NCI-H146 treated with DMSO at 0.1 percent for 48 hours (cell line): ENCODE results near the gene LRRC75A.
"Not testable (repeated sequence)": the region's sequence is repeated elsewhere in the genome, so short reads cannot be mapped to it uniquely, and the experiment has no call there.

Source experiments
- DNase-seq: peaks from one replicate; lab custom pipeline; 2025; ENCODE audit not compliant: unreplicated experiment; lab: John Stamatoyannopoulos, UW

Gene LRRC75A, protein sequence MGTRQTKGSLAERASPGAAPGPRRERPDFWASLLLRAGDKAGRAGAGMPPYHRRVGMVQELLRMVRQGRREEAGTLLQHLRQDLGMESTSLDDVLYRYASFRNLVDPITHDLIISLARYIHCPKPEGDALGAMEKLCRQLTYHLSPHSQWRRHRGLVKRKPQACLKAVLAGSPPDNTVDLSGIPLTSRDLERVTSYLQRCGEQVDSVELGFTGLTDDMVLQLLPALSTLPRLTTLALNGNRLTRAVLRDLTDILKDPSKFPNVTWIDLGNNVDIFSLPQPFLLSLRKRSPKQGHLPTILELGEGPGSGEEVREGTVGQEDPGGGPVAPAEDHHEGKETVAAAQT

DNA sequence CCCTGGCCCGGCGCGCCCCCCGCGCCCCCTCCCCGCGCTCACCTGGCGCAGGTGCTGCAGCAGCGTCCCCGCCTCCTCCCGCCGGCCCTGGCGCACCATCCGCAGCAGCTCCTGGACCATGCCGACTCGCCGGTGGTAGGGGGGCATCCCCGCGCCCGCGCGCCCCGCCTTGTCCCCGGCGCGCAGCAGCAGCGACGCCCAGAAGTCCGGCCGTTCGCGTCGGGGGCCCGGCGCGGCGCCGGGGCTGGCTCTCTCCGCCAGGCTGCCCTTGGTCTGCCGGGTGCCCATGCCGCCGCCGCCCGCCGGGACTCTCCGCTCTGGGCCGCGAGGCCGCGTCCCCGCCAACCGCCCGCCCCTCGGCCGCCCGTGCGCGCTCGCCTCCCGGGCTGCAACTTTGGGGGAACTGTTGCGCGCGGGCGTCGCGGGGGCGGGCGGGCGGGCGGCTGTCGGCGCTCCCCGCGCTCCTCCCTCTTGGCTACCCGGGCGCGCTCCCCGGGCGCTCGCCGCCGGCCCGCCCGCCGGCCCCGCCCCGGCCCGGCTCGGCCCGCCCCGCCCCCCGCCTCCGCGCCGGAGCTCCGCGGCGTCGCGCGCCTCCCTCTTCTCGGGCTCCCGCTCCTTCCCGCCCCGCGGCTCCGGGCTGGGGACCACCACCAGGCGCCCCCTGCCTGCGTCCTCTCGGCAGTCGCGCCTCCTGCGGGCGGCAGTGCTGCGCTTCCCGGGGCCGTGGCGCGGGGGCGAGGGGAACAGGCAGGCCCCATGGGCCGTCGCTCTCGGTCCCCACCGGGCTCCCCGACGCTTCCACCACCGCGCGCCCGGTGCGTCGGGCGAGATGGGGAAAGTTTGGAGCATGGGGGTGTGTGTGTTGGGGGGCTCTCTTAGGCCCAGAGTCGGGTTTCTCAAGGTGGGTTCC lies at the start of gene LRRC75A:
Gene LRRC75A (minus strand): TSS at position 491 of the 910 bp plus-strand sequence. CDS start 203 bp downstream, at position 288.
- DNase-seq: peak; percentile 11

DNA sequence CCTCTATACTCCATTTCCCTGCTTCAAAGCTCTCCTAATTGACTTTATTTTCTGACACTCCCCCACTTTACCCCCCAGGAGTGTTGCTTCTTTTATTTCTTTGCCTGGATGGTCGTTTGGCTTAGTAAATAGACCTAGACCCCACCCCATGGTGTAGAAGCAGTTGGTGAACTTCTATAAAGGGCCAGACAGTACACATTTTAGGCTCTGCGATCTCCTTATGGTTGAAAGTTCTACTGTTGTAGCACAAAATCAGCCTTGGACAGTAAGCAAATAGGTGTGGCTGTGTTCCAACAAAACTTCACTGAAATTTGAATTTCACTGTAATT lies 45.1 kb upstream of the LRRC75A start:
- no peak for DNase-seq

DNA sequence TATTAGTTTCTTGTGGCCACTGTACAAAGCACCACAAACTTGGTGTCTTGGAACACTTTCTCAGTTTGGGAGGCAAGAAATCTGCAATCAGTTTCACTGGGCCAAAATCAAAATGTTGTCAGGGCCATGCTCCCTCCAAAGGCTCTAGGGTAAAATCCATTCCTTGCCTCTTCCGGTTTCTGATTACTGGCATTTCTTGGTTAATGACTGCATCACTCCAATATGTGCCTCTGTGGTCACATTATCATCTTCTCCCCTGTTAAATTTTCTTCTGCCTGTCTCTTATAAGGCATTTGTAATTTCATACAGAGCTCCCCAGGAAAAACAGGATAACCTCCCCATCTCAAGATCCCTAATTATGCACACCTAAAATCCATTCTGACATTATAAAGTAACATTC lies 42.2 kb upstream of the LRRC75A start:
- no peak for DNase-seq

DNA sequence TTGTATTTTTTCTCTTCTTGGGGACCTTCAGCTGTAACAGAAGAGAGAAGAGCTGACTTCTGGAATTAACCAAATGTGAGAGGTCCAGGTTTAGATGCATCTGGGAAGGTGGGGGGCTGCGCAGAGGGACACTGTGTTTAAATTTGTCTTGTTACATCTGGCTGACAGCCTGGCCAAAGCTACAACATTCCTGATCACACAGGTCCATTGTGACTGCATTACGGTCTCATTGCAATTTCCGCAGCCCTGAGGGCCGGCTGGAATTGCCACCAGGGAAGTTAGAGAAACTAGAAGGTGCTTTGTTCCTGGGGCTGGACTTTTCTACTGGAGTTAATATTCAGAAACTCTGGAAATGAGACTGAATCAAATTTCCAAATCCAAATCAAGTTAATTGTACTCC lies 37.9 kb upstream of the LRRC75A start:
- no peak for DNase-seq

DNA sequence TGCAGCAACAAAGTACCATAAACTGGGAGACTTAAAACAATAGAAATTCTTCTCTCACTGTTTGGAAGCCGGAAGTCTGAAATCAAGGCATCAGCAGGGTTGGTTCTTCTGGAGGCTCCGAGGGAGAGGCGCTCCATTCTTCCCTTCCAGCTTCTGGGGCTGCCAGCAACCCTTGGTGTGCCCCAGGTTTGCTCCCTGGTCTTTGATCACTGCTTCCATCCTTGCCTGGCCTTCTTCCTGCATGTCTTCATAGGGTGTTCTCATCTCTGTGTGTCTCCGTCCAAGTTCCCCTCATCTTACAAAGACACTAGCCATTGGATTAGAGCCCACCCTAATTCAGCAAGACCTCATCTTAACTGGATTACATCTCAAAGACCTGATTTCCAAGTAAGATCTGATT lies 35.3 kb upstream of the LRRC75A start:
- DNase-seq: no peak

DNA sequence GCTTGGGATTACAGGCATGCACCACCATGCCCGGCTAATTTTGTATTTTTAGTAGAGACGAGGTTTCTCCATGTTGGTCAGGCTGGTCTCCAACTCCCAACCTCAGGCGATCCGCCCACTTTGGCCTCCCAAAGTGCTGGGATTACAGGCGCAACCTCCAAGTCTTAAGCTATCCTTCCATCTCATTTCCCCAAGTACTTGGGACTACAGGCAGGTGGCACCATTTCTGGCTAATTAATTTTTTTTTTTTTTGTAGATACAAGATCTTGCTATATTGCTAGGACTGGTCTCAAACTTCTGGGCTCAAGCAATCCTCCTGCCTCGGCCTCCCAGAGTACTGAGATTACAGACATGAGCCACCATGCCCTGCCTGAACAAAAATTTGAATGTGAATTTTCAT lies 33.6 kb upstream of the LRRC75A start:
- DNase-seq: not testable (repeated sequence)

DNA sequence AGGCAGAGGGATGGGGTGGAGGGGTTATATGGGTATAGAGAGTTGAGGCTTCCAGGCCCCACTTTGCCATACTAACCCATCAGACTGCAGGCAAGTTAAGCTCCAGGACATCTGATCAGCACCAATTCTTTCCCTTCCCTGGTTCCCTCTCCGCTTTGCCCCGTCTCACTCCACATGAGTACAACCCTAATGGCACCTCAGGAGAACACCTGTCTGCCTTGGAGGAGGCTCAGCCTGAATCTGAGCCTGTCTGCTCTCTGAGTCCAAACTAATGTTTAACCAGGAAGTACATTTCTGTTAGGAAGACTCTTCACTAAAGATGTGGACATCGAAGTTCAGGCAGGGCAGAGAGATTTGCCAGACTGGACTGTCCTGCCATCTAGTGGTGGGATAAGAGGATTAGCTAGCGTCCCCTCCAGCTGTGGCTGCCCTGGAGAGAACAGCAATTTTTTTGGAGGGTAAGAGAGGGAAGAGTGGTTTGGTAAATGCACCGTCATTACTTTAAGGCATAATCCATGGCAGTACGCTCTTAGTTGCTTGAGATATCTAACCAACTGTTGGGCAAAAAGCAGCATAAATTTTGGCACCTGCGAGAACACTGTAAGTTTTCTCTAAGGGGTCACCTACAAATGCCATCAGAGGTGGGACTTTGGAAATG lies 29.2 kb upstream of the LRRC75A start:
- DNase-seq: peak; percentile 73

DNA sequence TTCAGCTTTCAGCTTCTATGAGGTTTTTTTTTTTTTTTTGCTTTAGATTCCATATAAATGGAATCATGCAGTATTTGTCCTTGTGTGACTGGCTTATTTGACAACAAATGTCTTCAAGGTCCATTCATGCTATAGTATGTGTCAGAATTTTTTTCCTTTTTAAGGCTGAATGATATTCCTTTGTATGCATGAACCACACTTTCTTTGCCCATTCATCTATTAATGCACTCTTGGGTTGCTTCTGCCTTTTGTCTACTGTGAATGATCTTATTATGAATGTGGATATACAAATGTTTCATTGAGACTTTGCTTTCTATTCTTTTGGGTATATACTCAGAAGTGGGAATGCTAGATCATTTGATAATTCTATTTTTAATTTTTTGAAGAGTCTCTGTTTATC lies 27.0 kb upstream of the LRRC75A start:
- no peak for DNase-seq

DNA sequence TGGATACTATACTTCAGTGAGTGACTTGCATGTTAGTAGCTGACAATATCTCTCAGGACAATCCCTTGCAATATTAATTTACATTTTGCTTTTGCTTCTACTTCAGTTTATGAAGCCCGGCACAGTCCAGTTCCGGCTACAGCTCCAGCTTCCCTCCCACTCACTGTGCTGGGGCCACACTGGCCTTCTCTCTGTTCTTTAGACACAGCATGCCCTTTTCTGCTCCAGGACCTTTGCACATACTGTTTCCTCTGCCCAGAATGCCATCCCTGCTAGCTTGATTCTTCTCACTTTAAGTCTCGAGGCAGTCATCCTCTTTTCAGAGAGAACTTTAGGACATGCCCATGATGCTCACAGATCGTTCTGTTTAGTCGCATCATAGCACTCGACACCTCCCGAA lies 25.5 kb upstream of the LRRC75A start:
- no peak for DNase-seq

DNA sequence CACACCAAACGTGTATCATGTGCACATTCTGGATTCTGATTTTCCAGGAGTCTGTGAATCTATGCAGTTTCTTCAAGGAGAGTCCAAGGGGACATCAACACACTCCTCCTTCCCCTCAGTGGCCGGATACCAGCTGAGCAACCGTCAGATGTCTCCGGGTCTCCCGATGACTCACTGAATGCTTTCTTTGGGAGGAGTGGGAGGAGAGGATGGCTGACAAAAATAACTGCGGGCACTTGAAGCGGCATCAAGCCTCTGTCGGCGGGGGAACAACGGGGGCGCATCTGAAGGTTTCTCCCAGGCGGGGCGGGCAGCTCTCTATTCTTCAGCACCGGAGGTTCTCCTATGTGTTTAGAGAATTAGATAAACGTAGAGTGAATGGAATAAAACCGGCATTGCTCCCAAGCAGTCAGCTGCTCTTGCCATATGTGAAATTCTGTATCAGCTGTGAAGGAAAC lies 24.6 kb upstream of the LRRC75A start:
- DNase-seq: peak; percentile 39

DNA sequence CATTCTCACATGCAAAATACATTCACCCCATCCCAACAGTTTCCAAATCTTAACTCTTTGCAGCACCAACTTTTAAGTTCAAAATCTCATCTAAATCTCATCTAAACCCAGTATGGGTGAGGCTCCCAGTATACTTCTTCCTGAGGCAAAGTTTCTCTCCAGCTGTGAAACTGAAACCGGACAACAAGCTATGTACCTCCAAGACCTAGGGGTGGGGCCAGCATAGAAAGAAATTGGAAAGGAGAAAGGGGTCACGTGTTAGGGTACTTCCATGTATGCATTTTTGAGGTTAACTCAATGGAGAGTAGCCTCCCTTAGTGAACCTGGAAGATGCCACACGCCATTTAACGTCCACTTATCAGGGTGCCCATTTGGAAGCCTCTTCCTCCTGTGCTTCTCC lies 23.9 kb upstream of the LRRC75A start:
- no peak for DNase-seq

DNA sequence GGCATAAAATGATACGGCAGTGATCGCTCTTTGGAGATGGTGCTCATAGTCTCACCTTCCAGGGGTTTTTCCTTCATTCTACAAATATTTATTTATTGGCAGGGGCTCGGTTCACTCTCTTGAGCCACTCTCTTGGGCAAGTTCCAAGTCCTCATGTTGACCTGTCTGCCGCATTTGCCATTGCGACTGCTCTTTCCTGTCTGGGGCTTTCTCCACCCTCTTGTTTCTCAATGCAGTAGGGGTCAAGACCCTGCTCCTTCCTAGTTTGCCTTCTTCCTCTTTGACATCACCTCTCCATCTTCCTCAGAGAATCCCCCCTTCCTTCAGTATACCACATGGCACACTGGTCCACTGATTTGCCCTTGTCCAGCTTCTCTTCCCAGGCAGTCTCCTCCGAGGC lies 21.9 kb upstream of the LRRC75A start:
- DNase-seq: no peak

DNA sequence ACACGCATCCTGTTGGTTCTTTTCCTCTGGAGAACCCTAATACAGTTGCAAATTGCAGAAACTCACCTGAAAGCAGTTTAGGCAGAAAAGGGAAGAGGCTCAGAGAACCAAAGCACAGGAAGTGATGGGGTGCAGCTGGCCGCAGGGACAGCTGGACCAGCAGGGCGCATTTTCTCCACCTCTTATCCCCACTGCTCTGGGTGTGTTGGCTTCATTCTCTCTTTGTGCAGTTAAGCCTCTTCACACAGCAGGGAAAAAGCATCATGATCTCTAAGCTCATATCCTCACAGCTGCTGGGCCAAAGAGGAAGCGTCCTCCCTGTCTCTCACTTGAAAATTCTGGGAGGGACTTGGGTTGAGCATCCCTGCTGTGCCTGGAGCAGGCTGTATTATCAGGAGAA lies 20.0 kb upstream of the LRRC75A start:
- peak; percentile 85 for DNase-seq

DNA sequence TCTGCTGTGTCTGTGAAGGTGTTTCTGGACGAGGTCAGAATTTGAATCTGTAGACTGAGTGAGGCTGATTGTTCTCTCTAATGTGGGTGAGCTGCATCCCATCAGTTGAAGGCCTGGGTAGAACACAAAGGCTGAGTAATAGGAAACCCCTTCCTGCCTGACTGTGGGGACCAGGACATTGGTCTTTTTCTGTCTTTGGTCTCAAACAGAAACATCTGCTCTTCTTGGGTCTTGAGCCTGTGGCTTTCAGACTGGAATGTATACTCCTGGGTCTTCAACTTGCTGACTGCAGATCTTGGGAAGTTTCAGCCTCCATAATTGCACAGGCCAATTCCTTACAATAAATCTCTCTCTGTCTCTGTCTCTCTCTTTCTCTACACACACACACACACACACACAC lies 19.6 kb upstream of the LRRC75A start:
- peak; percentile 17 for DNase-seq

DNA sequence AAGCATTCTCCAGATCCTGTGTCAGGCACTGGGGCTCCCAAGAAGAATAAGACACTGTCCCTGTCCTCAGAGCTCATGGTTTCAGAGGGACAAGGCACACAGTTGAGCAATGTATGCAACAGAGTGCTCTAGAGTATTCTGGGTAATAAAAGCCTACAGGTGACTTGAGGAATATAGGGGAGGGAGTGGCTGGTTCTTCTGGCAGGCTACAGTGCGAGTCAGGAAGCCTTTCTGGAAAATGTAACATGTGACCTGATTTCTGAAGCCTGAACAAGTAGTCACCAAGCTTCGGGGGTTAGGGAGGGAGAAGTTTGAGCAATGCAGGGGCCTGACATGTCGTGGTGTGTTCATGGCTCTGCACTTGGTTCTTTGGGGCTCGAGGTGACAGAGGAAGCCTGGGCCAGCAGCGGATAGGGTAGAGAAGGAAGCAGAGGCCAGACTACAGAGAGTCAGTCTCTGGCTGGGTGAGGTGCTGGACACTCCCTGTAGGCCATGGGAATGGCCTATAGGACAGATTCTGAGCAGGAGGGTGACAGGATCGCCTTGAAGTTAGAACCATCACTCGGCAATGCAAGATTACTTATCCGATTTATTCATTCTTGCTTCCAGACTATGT lies 16.0 kb upstream of the LRRC75A start:
- no peak for DNase-seq

DNA sequence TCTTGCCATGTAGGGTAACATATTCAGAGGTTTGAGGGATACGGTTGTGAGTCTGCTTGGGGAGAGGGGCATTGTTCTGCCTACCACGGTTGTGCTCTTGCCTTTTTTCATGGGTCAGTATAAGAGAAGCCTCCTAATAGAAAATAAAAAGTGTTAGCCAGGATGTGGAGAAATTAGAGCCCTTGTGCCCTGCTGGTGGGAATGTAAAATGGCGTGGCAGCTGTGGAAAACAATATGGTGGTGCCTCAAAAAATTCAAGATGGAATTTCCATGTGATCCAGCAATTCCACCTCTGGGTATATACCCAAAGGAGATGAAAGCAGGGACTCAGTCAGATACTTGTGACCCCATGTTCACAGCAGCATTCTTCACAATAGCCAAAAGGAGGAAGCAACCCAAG lies 14.2 kb upstream of the LRRC75A start:
- DNase-seq: no peak

DNA sequence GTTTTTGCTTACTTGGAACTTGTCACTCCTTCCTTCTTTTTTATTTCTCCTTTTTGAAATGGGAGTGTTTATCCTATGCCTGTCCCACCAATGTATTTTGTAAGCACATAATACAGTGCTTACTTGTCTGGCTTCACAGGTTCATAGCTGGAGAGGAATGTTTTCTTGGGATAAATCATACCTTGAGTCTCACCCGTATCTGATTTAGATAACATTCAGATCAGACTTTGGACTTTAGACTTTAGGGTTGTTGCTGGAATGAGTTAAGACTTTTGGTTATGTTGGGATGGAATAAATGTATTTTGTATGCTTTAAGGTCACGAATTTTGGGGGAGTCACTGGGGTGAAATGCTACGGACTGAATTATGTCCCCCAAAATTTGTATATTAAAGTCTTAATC lies 13.0 kb upstream of the LRRC75A start:
- no peak for DNase-seq

DNA sequence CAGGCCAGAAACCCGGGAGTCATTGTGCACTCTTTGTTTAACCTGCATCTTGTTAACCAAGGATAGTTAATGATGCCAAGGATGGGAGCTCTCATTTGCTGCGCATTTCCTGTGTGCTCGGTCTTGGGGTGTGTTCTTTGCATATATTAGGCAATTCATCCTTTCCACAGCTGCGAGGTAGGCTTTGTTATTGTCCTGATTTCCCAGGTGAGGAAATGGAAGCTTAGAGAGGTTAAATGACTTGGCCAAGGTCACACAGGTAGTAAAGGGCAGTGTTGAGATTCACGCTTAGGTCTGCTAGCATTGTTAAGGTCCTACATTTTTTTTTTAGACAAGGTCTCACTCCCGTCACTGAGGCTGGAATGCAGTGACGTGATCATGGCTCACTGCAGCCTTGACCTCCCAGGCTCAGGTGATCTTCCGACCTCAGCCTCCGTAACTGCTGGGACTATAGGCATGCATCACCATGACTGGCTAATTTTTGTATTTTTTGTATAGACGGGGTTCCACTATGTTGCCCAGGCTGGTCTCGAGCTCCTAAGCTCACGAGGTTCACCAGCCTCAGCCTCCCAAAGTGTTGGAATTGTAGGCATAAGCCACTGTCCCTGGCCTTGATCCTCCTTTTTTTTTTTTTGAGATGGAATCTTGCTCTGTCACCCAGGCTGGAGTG lies 5.0 kb upstream of the LRRC75A start:
- DNase-seq: no peak

DNA sequence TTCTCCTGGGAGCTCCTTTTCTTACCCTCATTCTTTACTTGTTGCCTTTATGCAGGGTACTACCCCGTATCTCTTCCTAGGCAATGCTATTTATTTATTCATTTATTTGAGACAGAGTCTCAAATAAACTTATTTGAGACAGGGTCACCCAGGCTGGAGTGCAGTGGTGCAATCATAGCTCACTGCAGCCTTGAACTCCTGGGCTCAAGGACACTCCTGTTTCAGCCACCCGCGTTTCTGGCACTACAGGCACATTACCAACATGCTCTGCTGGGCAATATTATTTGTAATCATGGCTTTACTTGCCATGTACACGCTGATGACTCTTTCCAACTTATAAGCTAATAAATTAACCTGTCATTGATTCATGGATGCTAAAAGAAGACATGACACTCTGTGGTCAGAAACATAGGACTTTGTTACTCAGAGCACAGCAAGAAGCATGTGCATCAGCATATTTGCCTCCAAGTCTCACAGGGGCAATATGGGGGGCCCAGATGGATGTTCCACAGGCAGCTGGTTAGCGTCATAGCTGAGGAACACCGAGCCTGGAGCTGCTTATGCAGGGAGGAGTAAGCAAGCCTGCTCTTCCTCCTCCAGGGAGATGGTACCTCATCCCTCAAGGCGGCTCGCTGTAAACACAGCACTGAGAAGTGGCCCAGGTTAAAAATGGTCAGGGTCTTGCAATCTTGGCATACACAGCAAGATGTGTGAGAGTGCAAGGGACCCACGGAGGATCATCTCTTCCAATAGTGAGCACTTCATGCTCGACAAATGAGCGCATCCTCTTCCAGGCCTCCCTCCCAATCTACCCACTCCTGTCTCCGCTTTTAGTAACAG lies 4.2 kb upstream of the LRRC75A start:
- DNase-seq: no peak

DNA sequence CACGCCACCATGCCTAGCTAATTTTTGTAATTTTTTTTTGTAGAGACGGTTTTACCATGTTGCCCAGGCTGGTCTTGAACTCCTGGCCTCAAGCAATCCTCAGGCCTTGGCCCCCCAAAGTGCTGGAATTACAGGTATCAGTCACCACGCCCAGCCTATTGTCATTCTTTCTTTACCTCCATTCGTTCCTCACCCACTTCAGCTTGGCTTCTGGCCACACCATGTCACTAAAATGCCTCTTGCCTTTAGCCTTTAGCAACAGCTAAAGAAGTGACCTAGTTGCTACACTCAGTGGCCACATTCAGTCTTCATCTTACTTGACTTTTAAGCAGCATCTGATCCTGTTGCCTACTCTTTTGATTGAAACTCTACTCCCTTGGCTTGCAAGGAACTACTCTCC lies 3.6 kb upstream of the LRRC75A start:
- no peak for DNase-seq
